K562 (cell line): ENCODE measurements around the gene CCDC73. TPM values are rescaled to one million over a fixed set of nuclear protein-coding genes. Genes with fewer than 3 reads are reported as not detected.

Experiments
- ATAC-seq: fragments of 200-7000 bp; cut with Tn5 transposase; 3 replicates; pipeline ENCODE4 v1.9.1; 2020; ENCODE audit warnings: moderate library complexity
- BruUV-seq: library from RNA; stranded (reverse); fragments of 400-500 nt; replicated peaks from 2 replicates; lab custom pipeline; 2021; lab: Mats Ljungman, UMichigan
- CTCF ChIA-PET: fragments of 300-600 bp; formaldehyde crosslinking; extraction: SDS; loops from one replicate; lab custom pipeline; 2021; ENCODE audit warnings: low intra/inter-chr PET ratio; lab: Yijun Ruan, JAX
- POLR2A ChIA-PET: fragments of 300-600, 350-650 bp; sonication (Branson Sonifier 250); formaldehyde crosslinking; extraction: SDS; loops from one replicate; lab custom pipeline; 2021; ENCODE audit warnings: antibody characterized with exemption, inconsistent platforms; lab: Yijun Ruan, JAX
- DNase-seq, 4 experiments: peaks; one replicate each; pipeline versions ENCODE4 v3.0.0 to v3.0.0-alpha.2; 2011 to 2018; ENCODE audit warnings: low spot score in 3 of 4, mixed read lengths in 3 of 4; ENCODE audit errors: extremely low read depth in 1 of 4
- FAIRE-seq: peaks from 2 replicates; lab custom pipeline; 2011; peaks lifted over from hg19 to GRCh38; lab: Jason Lieb, UNC
- H2AFZ ChIP-seq: 2 replicates; pipeline ENCODE4 v1.6.0; 2011; ENCODE audit warnings: low read depth, low read length, control low read depth, inconsistent platforms
- H3K27ac ChIP-seq: fragments of 200-600 bp; 3 replicates; pipeline ENCODE4 v1.8.0; 2011; ENCODE audit warnings: low read depth, mild to moderate bottlenecking, control low read depth, inconsistent platforms, low read length, moderate library complexity, mixed read lengths; ENCODE audit errors: extremely low read depth
- H3K27me3 ChIP-seq, 2 experiments: fragments of 300-600 bp in 1 of 2; 2 replicates in 1 of 2; 3 replicates in 1 of 2; pipeline versions ENCODE4 v1.6.0 to v1.8.0; 2011; ENCODE audit warnings: inconsistent platforms in 2 of 2, low read length in 2 of 2, mild to moderate bottlenecking in 1 of 2, mixed read lengths in 1 of 2, moderate library complexity in 1 of 2; ENCODE audit not compliant: control insufficient read depth in 2 of 2, insufficient read depth in 2 of 2
- H3K36me3 ChIP-seq: fragments of 300-600 bp; 3 replicates; pipeline ENCODE4 v1.8.0; 2011; ENCODE audit warnings: mild to moderate bottlenecking, low read length, inconsistent platforms; ENCODE audit not compliant: control insufficient read depth, insufficient read depth
- H3K4me1 ChIP-seq, 2 experiments: fragments of 200-600 bp in 1 of 2; replicated peaks in 1 of 2; 2 replicates in 1 of 2; 3 replicates in 1 of 2; pipeline versions ENCODE4 v1.5.1 to v1.8.0; 2011; ENCODE audit warnings: inconsistent platforms in 2 of 2, low read length in 2 of 2, mild to moderate bottlenecking in 1 of 2, mixed read lengths in 1 of 2, moderate library complexity in 1 of 2; ENCODE audit not compliant: control insufficient read depth in 2 of 2, insufficient read depth in 2 of 2
- H3K4me2 ChIP-seq: 2 replicates; pipeline ENCODE4 v1.6.1; 2011; ENCODE audit warnings: low read length, control low read depth, inconsistent platforms, mixed read lengths; ENCODE audit not compliant: insufficient read depth
- H3K4me3 ChIP-seq: fragments of 200-600 bp; sonication (generic), shearing (Covaris generic); 2 replicates; pipeline ENCODE4 v1.5.1; 2016; ENCODE audit warnings: control low read depth, inconsistent platforms
- H3K79me2 ChIP-seq: fragments of 200-600 bp; 3 replicates; pipeline ENCODE4 v1.8.0; 2011; ENCODE audit warnings: low read length, inconsistent platforms; ENCODE audit not compliant: control insufficient read depth, insufficient read depth
- H3K9ac ChIP-seq, 2 experiments: 2 replicates each; pipeline versions ENCODE4 v1.6.0 to v1.6.1; 2011; ENCODE audit warnings: low read depth in 2 of 2, low read length in 2 of 2, control low read depth in 1 of 2, inconsistent platforms in 1 of 2, mild to moderate bottlenecking in 1 of 2, mixed read lengths in 1 of 2; ENCODE audit not compliant: insufficient read depth in 1 of 2
- H3K9me1 ChIP-seq: one replicate; pipeline ENCODE4 v1.6.0; 2011; ENCODE audit warnings: inconsistent platforms, mild to moderate bottlenecking, low read length, moderate library complexity; ENCODE audit not compliant: control insufficient read depth, insufficient read depth
- H3K9me3 ChIP-seq: replicated peaks from 2 replicates; pipeline ENCODE4 v1.5.1; 2011; ENCODE audit warnings: low read depth, low read length, inconsistent platforms; ENCODE audit not compliant: control insufficient read depth, insufficient read depth
- H4K20me1 ChIP-seq: replicated peaks from 2 replicates; pipeline ENCODE4 v1.6.1; 2011; ENCODE audit warnings: low read length, inconsistent platforms, mixed read lengths; ENCODE audit not compliant: control insufficient read depth, insufficient read depth
- HDAC2 ChIP-seq: fragments of 450-650 bp; IDR thresholded peaks from 2 replicates; pipeline ENCODE4 v1.6.1; 2016; ENCODE audit warnings: mild to moderate bottlenecking
- TFAM ChIP-seq: fragments of 250-450 bp; sonication (Bioruptor Pico); conservative IDR thresholded peaks from 2 replicates; pipeline ENCODE4 v1.5.0; 2021; ENCODE audit warnings: mild to moderate bottlenecking, moderate library complexity
- TFAP4 ChIP-seq: sonication (generic); formaldehyde crosslinking; IDR thresholded peaks from 2 replicates; pipeline ENCODE4 v1.8.0; 2022; ENCODE audit warnings: missing genetic modification reagents, mild to moderate bottlenecking, moderate library complexity, borderline replicate concordance
- ZNF23 ChIP-seq: fragments of 250-450 bp; sonication (Bioruptor Pico); IDR thresholded peaks from 2 replicates; pipeline ENCODE4 v1.4.0; 2020; ENCODE audit warnings: mild to moderate bottlenecking
- WGBS: fragments of 100-300 bp; shearing (Covaris generic); methylation state at CpG from one replicate; pipeline ENCODE4 v1.1.6; 2016; ENCODE audit warnings: low coverage, mixed read lengths; ENCODE audit not compliant: insufficient coverage; ENCODE audit errors: missing lambda C conversion rate; 5-methylcytosine and 5-hydroxymethylcytosine counted together
- in situ Hi-C: fragments of 300-500 bp; cut with MboI; formaldehyde crosslinking; loops from 4 replicates; pipeline ENCODE4 v1.15.0; 2018; ENCODE audit warnings: inconsistent platforms, mixed read lengths
- intact Hi-C: fragments of 100-400 bp; cut with micrococcal nuclease; formaldehyde crosslinking; loops from 2 replicates; pipeline ENCODE4 v1.14.2; 2022
- polyA plus RNA-seq, 8 experiments: library from polyadenylated mRNA; depleted of rRNA in 4 of 8; stranded (reverse) in 5 of 8; unstranded in 3 of 8; fragments of >200 nt; fragmentation: Nextera tagmentation in 2 of 8; fragmentation: Illumina TruSeq in 1 of 8; extraction: Ambion mirVana in 2 of 8; extraction: Trizol in 1 of 8; gene quantifications; 2 replicates each; pipeline versions ENCODE4 v1.2.1 to v1.2.3, GENCODE V29; 2011 to 2014; ENCODE audit warnings: inconsistent platforms in 1 of 8, missing spikeins in 1 of 8
- total RNA-seq, 7 experiments: library from RNA; depleted of rRNA in 6 of 7; stranded (reverse); fragments of >200 nt in 6 of 7; fragmentation: Illumina TruSeq in 2 of 7; extraction: Trizol in 2 of 7; gene quantifications; 2 replicates each; pipeline versions ENCODE4 v1.2.1 to v1.2.3, GENCODE V29; 2011 to 2021; ENCODE audit warnings: low replicate concordance in 1 of 7

Gene CCDC73
- total and polyA plus RNA-seq, 9 of the 15 experiments (the other 6 are each of a cell fraction or from before 2014, with no cell fraction given), result 0.20 to 0.21 TPM; not detected in 7

GRCh38 chr11:32839308-32839707, 44.8 kb upstream of the CCDC73 start:
- BruUV-seq, result no TSS peak

More at GRCh38 chr11:32839308-32839707, 44.8 kb upstream of the CCDC73 start:
- intact Hi-C loops (no loop called here), in situ Hi-C loops (no loop called here)
- no peaks in the 10 kb centered on the region for H4K20me1 ChIP-seq
- H3K27me3 ChIP-seq, result peaks cover 0 to 6% of the 10 kb centered on the region in 2 experiments; a peak in 2 of 5 replicates
- ChIA-PET POLR2A (interaction anchor here (0.6 kb wide), 1 partner anchor 13 kb away, joined by 3 read pairs; no protein-coding TSS in a partner anchor), CTCF (no interaction called here)
- H3K9ac ChIP-seq, result no peak overlapping the region
- H3K9me3 ChIP-seq, result no peaks in the 10 kb centered on the region
- no peaks in the 10 kb centered on the region for H3K9me1 ChIP-seq
- H3K27ac ChIP-seq, result no peak overlapping the region
- no peak for FAIRE-seq
- no peaks in the 10 kb centered on the region for H3K4me1 ChIP-seq
- no peak for DNase-seq
- no peak overlapping the region for H3K4me2 ChIP-seq
- H3K36me3 ChIP-seq, result no peaks in the 10 kb centered on the region
- H2AFZ ChIP-seq, result no peak overlapping the region
- no peaks in the 10 kb centered on the region for H3K79me2 ChIP-seq
- TF ChIP-seq TFAP4 (CRISPR knock-in tag), result no peak
- no peak for TF ChIP-seq ZNF23
- no peak for TF ChIP-seq HDAC2
- no peak for TF ChIP-seq TFAM (CRISPR knock-in tag)
- 8% methylated on average over 2 of the region's 2 CpGs for WGBS
- no peak for ATAC-seq
- no peak overlapping the region for H3K4me3 ChIP-seq
